HG02588 (cell line): ENCODE data around the gene PILRB.

Source experiments
- ATAC-seq: cut with Tn5 transposase; IDR thresholded peaks from one replicate; pipeline ENCODE4 v1.9.1; 2021; ENCODE audit warnings: mild to moderate bottlenecking, moderate library complexity; ENCODE audit not compliant: unreplicated experiment

The PILRB gene

DNA sequence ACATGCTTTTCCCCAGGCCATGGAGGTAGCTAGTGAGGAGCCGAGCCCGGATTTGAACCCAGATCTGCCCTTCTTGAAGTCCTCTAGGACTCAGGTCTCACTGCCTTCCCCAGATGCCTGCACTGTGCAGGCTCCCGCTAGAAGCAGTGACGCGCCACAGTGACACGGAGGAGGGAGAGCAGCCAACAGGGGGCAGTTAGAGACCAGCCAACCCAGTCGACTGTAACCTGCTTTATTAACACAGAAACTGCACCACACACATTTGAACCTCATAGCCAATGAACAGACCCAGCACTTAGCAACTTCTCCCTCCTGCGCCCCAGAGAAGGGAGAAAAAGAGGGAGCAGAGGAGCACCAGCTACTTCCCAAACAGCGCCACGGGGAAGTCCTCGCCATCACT is 42.7 kb downstream of the PILRB start:
- ATAC-seq: no peak

- ATAC-seq: no peak
Observed at GRCh38 chr7:100401811-100402210, 43.9 kb downstream of the PILRB start.

DNA sequence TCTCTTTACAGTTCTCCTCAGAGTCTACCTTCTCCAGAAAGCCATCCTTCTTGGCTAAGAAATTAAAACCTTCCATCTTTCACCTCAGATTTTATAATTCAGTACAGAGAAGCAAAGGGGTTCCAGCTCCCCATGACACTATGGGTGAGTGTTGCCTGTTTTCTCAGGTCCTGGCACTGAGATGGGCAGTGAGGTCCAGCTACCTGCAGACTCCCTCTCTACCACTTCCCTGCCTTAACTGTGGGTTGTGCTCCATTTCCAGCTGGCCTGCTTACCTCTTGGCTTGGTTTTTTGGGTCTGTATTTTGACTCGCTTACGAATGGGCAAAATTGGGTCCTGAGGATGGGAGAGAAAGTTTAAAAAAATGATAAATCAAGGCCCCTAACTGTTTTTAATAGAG is 44.3 kb downstream of the PILRB start:
- ATAC-seq: no peak

- no peak for ATAC-seq
Observed at GRCh38 chr7:100406767-100407166, 48.9 kb downstream of the PILRB start.

DNA sequence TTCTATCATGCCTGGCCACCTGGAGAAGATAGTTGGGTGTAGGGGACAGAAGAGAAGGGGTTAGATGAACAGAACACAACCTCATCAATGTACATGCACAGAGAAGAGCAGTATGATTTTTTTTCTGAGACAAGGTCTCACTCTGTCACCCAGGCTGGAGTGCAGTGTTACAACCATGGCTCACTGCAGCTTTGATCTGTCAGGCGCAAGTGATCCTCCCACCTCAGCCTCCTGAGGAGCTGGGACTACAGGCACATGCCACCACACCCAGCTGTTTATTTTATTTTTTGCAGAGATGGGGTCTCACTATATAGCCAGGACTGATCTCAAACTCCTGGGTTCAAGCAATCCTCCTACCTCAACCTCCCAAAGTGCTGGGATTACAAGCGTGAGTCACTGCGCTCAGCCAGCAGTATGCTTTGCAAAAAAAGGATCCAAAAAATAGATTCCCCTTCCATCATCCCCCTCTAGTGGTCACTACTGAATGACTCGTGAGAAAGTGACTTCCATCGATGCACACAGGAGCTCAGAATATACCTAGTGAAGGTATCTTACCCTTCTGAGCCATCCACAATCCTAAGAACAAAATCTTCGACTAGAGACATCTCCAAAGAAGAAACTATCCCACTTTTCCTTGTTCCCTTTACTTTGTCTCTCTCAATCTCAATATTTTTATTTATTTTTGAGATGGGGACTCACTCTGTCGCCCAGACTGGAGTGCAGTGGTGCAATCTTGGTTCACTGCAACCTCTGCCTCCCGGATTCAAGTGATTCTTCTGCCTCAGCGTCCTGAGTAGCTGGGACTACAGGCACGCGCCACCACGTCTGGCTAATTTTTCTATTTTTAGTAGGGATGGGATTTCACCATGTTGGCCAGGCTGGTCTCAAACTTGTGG is 49.6 kb downstream of the PILRB start:
- peak; percentile 51 for ATAC-seq

- ATAC-seq: no peak
Observed at GRCh38 chr7:100411101-100411500, 53.2 kb downstream of the PILRB start.

DNA sequence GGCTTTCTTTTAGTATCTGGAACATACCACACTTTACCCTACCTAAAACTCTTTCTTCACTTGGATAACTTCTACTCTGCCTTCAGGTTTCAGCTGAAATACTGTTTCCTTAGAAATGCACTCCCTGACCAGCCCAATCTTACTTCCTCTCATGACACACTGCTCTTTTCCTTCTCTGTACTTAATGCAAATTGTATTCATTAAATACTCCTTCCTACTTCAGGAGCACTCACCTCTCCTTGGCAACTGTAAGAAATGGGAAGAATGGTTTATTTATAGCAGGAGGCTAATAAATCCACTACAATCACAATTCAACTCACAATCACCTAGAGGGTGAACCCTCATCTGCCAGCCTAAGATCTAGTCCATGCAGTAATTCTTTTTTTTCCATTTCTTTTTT is 55.4 kb downstream of the PILRB start:
- no peak for ATAC-seq

DNA sequence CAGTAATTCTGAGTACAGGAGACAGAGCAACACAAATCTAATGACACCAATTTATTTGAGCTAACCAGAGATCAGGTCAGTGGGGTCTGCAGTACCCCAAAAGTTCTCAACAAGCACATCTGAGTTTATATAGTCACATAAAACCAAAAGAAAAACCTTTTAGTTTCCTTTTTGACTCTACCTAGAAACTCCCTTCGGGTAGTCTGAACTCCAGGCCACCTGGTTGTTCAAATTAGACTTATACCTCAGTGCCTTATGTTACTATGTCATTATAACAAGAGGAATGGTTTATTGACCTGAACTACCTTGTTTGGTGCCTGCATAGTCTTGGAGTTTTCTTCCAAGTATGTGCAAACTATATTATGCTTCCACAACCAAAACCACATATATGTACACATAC is 56.0 kb downstream of the PILRB start:
- ATAC-seq: no peak

- no peak for ATAC-seq
Observed at GRCh38 chr7:100415448-100415847, 57.5 kb downstream of the PILRB start.
